A673 (cell line): ENCODE data around the gene AGO3.

ENCODE experiments used
- CTCF ChIP-seq: fragments of 300-800, 200-600 bp; sonication (generic); conservative IDR thresholded peaks from 2 replicates; pipeline ENCODE4 v1.5.1; 2017; ENCODE audit warnings: low read depth, mild to moderate bottlenecking, antibody characterized with exemption, low read length, moderate library complexity, mixed read lengths
- EZH2 ChIP-seq: fragments of 200-600 bp; sonication (generic); IDR thresholded peaks from 2 replicates; pipeline ENCODE4 v1.6.1; 2017; ENCODE audit warnings: borderline replicate concordance, low read depth, mild to moderate bottlenecking, mixed read lengths, antibody characterized with exemption, low read length; ENCODE audit not compliant: poor library complexity, severe bottlenecking

GRCh38 chr1:36084497-36085115 is 153.7 kb downstream of the AGO3 start:
- TF ChIP-seq CTCF (no peak), EZH2 (no peak)
